GM12872 (cell line): Measurements from ENCODE around the gene CPN2.

ENCODE experiments used
- TF ChIP-seq, protein P1 (sequence below): IDR thresholded peaks from 3 replicates; pipeline ENCODE4 v1.5.1; 2011; ENCODE audit warnings: low read depth, mild to moderate bottlenecking, low read length, moderate library complexity; ENCODE audit not compliant: insufficient read depth

The CPN2 gene

DNA sequence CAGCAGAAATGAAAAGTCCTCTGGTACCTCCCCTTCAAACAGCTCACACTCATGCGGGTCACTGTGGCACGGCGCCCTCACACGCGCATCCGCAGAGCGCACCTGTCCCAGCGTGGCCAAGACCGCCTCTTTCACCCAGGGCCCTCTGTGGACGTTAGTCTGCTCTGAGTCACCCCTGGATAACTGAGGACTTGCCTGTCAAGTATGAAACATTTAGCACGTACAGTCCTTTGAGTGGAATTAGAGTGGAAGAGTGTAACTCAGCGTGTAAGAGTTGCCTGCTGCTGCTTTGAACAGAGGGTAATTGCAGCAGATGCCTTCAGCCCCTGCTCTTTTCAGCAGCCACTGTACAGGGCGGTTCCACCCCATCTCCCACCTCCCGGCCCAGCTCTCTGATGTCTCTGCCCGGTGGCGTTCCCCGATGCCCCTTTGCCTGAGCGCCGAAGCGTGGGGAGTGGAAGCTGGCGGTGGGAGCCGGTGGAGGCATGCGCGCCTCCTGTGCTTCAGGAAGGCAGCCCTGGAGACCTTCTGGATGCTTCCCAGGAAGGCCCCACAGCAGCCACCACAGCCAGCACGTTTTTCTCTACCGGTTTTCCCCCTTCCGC lies 23.0 kb downstream of the CPN2 start:
- TF ChIP-seq, protein P1, sequence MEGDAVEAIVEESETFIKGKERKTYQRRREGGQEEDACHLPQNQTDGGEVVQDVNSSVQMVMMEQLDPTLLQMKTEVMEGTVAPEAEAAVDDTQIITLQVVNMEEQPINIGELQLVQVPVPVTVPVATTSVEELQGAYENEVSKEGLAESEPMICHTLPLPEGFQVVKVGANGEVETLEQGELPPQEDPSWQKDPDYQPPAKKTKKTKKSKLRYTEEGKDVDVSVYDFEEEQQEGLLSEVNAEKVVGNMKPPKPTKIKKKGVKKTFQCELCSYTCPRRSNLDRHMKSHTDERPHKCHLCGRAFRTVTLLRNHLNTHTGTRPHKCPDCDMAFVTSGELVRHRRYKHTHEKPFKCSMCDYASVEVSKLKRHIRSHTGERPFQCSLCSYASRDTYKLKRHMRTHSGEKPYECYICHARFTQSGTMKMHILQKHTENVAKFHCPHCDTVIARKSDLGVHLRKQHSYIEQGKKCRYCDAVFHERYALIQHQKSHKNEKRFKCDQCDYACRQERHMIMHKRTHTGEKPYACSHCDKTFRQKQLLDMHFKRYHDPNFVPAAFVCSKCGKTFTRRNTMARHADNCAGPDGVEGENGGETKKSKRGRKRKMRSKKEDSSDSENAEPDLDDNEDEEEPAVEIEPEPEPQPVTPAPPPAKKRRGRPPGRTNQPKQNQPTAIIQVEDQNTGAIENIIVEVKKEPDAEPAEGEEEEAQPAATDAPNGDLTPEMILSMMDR: no peak

DNA sequence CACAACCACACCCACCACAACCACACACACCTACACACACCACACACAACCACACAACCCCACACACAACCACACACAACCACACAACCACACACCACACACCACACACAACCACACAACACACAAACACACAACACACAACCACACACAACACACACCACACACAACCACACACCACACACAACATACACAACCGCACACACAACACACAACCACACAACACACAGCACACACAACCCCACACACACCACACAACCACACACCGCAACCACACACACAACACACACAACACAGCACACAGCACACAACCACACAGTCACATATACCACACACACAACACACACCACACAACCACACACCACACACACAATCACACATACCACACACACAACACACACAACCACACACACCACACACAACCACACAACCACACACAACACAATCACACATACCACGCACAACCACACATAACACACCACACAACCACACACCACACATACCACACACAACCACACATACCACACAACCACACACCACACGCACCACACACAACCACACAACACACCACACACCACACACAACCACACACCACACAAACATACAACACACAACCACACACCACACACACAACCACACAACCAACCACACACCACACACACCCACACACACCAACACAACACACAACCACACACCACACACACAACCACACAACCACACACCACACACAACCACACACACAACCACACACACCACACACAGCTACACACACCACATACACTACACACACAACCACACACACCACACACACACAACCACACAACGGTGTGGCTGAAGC lies 23.7 kb downstream of the CPN2 start:
- TF ChIP-seq, protein P1: no peak

DNA sequence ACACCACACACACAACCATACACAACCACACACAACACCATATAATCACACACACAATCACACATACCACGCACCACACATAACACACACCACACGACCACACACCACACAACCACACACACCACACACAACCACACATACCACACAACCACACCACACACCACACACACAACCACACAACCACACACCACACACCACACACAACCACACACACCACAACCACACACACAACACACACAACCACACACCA lies 24.2 kb downstream of the CPN2 start:
- TF ChIP-seq, protein P1: no peak

DNA sequence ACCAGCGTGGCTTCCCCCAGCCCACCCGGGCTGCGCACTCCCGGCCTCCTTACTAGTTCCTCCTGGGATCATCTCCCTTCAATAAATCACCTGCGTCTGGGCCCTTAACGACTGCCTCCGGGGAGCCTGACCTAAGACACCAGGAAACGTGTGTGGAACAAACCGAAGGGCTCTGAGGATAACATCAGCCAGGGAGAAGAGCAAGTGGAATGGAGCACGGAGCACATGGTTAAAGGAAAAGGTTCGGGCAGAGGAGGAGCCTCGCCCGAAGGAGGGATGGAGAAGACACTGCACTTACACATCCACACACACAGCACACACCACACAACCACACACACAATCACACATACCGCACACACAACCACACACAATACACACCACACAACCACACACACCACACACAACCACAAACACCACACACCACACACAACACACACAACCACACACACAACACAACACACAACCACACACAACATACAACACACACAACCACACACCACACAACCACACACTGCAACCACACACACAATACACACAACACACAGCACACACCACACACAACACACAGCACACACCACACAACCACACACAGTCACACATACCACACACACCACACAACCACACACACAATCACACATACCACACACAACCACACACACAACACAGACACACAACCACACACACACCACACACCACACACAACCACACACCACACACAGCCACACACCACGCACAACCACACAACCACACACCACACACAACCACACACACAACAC lies 24.7 kb downstream of the CPN2 start:
- TF ChIP-seq, protein P1: no peak

DNA sequence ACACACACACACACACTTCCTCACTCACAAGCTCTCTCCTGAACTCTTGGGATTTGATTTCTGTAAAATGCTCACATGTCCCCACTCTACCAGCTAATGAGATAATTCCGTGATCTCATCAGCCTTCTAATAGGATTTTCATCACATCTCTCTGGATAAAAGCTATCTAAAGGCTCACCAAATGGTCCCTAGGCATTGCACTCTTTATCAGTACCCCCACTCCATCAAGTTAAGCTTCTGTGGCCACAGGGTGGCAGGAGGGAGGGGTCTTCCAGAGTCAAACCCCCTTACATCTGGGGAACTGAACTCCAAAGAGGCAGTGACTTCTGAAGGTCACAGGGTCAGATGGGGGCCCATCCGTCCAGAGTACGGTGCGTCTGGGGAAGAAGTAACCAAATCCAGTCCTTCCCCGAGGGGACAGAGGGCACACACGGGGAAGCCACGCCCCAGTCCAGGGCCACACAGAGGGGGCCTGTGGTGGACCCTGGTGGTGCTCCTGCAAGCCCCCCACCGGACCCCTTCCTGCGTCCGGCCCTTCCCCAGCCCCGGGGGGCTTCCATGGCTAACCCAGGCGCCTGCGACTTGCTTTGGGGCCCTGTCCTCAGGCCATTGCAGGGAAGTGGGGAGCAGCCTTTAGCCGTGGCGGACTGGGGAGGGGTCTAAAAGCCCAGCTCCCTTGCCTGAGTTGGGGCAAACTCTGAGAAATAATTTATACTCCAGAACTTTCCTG lies 25.5 kb downstream of the CPN2 start:
- TF ChIP-seq, protein P1: no peak

DNA sequence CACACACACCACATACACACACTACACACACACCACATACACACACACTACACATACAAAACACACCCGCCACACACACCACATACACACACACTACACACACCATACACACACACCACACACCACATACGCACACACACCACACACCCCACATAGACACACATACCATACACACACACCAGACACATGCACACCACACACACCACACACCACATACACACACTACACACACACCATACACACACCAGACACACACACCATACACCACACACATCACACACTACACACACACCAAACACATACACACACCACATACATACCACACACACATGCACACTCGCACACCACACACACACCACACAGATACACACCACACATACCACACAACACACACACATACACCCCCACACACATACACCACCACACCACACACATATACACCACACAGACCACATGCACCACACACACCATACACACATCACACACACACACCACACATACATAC lies 26.3 kb downstream of the CPN2 start:
- TF ChIP-seq, protein P1: no peak
